ENCODE measurements around the gene IMPA2.

DNA sequence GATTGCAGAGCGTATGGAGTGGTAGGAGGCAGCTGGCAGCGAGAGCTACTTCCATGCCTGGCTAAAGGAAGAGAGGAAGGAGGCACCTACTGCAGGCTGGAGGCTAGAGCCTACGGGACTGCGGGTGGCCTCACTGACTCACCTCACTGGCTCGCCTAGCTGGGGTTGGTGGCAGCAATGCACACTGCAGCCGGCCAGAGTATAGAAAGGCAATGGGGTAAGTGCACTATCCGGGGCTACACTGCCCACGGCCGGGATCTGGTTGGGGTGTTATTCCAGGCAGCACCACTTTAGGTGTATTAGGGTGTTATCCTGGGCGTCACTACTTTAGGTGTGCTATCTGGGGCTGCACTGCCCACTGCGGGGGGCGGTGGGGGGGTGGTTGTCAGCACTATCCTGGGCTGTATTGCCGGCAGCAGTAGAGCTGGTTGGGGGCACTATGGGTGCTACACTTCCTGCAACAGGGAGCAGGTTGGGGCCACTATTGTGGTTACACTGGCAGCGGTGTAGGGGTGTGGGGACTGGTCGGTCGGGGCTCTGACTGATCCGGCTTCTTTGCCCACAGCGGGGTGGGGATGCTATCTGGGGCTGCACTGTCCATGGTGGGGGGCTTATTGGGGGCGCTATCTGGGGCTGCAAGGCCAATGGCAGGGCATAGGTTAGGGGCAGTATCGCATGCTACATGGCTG, 79.0 kb downstream of the IMPA2 start:
- TF ChIP-seq EZH2 (IDR thresholded peaks at IDR 0.05; ENCODE audit: borderline replicate concordance, low read depth, low read length, poor library complexity, severe bottlenecking), result no peak
- TF ChIP-seq, protein P1, sequence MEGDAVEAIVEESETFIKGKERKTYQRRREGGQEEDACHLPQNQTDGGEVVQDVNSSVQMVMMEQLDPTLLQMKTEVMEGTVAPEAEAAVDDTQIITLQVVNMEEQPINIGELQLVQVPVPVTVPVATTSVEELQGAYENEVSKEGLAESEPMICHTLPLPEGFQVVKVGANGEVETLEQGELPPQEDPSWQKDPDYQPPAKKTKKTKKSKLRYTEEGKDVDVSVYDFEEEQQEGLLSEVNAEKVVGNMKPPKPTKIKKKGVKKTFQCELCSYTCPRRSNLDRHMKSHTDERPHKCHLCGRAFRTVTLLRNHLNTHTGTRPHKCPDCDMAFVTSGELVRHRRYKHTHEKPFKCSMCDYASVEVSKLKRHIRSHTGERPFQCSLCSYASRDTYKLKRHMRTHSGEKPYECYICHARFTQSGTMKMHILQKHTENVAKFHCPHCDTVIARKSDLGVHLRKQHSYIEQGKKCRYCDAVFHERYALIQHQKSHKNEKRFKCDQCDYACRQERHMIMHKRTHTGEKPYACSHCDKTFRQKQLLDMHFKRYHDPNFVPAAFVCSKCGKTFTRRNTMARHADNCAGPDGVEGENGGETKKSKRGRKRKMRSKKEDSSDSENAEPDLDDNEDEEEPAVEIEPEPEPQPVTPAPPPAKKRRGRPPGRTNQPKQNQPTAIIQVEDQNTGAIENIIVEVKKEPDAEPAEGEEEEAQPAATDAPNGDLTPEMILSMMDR (conservative IDR thresholded peaks at IDR 0.05; ENCODE audit: low read depth, low read length), result no peak

All from A673 (cell line).